ENCODE measurements around the gene DLG1.
"Not testable (repeated sequence)": the region's sequence is repeated elsewhere in the genome, so short reads cannot be mapped to it uniquely, and the experiment has no call there.

DLG1 gene

GRCh38 chr3:197285557-197285956 is 12.9 kb downstream of the DLG1 start:
- no peak for DNase-seq

- DNase-seq: no peak
Observed at GRCh38 chr3:197283045-197283444, 15.4 kb downstream of the DLG1 start.

GRCh38 chr3:197281849-197282248 is 16.6 kb downstream of the DLG1 start:
- DNase-seq: no peak

GRCh38 chr3:197280156-197280555 is 18.3 kb downstream of the DLG1 start:
- no peak for DNase-seq

- DNase-seq: no peak
Observed at GRCh38 chr3:197278933-197279332, 19.5 kb downstream of the DLG1 start.

GRCh38 chr3:197276808-197277207 is 21.6 kb downstream of the DLG1 start:
- not testable (repeated sequence) for DNase-seq

GRCh38 chr3:197270558-197271317 is 27.7 kb downstream of the DLG1 start:
- DNase-seq: no peak

- no peak for DNase-seq
Observed at GRCh38 chr3:197269024-197269423, 29.4 kb downstream of the DLG1 start.

GRCh38 chr3:197268294-197268693 is 30.1 kb downstream of the DLG1 start:
- DNase-seq: no peak

- no peak for DNase-seq
Observed at GRCh38 chr3:197266331-197266730, 32.1 kb downstream of the DLG1 start.

- DNase-seq: no peak
Observed at GRCh38 chr3:197262709-197263108, 35.7 kb downstream of the DLG1 start.

GRCh38 chr3:197261164-197261509 is 37.3 kb downstream of the DLG1 start:
- DNase-seq: no peak

- no peak for DNase-seq
Observed at GRCh38 chr3:197260491-197261163, 37.8 kb downstream of the DLG1 start.

GRCh38 chr3:197259096-197259495 is 39.3 kb downstream of the DLG1 start:
- no peak for DNase-seq

GRCh38 chr3:197258168-197258755 is 40.1 kb downstream of the DLG1 start:
- DNase-seq: no peak

- DNase-seq: no peak
Observed at GRCh38 chr3:197257711-197258110, 40.7 kb downstream of the DLG1 start.

- peak; percentile 31 for DNase-seq
Observed at GRCh38 chr3:197256836-197257444, 41.5 kb downstream of the DLG1 start.

GRCh38 chr3:197256104-197256503 is 42.3 kb downstream of the DLG1 start:
- DNase-seq: no peak

GRCh38 chr3:197253238-197253947 is 45.0 kb downstream of the DLG1 start:
- no peak for DNase-seq

GRCh38 chr3:197249542-197249941 is 48.9 kb downstream of the DLG1 start:
- no peak for DNase-seq

- no peak for DNase-seq
Observed at GRCh38 chr3:197248341-197248740, 50.1 kb downstream of the DLG1 start.

- DNase-seq: no peak
Observed at GRCh38 chr3:197244751-197245150, 53.7 kb downstream of the DLG1 start.

GRCh38 chr3:197242784-197243432 is 55.5 kb downstream of the DLG1 start:
- no peak for DNase-seq

All from stimulated activated CD8-positive, alpha-beta memory T cell treated with anti-CD3 and anti-CD28 coated beads, Interleukin-4, amount 100 ng/mL, for 48 hours (primary cell).